Measurements from ENCODE around the gene PLA2G12A.

Gene PLA2G12A

DNA sequence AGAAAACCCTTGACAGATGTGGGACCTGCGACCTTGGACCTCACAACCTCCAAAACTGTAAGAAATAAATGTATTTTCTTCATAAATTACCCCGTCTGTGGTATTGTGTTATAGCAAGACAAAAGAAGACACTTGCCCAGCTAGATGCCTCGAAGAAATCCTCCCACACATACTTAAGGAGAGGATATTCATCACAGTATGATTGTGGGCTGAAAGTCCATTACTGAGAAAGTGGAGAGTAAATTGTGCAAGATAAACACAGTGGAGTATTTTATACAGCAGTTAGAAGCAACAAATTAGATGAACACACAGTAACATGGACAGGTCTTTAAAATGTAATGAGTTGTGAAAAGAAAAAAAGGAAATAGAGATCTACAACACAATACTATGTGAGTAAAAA lies 25.8 kb upstream of the PLA2G12A start:
- POLR2A ChIA-PET: no interaction called here
- no peaks in the 10 kb centered on the region for H3K9me3 ChIP-seq (ENCODE audit: control insufficient read depth, insufficient read depth, low read depth, low read length)
- TF ChIP-seq ZNF658 (tag by site-specific recombination; IDR thresholded peaks at IDR 0.05): no peak
- no peaks in the 10 kb centered on the region for H3K36me3 ChIP-seq (ENCODE audit: control insufficient read depth in 2 of 2, insufficient read depth in 1 of 2, low read length in 2 of 2)
- CTCF ChIA-PET: no interaction called here
- no peak overlapping the region for H3K27ac ChIP-seq (ENCODE audit: extremely low read depth, low read depth, low read length)
- H3K4me3 ChIP-seq (ENCODE audit: low read depth, low read length): no peak overlapping the region
- H3K4me1 ChIP-seq (ENCODE audit: control insufficient read depth, insufficient read depth, low read length): no peaks in the 10 kb centered on the region

DNA sequence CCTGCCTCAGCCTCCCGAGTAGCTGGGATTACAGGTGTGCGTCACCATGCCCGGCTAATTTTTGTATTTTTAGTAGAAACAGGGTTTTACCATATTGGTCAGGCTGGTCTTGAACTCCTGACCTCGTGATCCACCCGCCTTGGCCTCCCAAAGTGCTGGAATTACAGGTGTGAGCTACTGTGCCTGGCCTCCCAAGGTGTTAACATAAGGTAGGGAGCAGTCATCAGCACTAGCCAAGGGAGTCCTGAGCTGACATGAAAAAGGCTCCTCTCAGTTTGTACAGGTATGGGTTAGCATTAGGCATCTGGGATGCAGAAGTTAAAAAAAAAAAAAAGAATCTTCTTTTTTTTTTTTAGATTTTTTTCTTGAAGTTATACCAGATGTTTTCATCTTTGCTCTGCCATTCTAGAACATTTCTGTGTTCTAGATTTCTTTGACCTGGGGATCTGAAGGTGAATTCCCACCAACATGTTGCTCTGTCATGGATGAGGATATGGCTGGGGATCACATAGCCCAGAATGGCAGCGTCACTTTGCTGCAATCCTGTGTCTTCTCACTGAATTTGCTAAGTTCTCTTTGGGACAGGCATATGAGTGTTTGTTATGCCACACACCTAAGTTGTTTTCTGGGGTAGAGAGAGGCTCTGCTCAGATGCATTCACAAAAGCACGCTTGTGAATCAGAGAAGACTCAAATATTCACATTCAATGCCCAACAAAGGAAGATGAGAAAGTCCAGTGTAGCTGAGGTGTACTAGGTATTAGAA lies 24.4 kb upstream of the PLA2G12A start:
- no peaks in the 10 kb centered on the region for H3K9me3 ChIP-seq (ENCODE audit: control insufficient read depth, insufficient read depth, low read depth, low read length)
- TF ChIP-seq, protein P1, sequence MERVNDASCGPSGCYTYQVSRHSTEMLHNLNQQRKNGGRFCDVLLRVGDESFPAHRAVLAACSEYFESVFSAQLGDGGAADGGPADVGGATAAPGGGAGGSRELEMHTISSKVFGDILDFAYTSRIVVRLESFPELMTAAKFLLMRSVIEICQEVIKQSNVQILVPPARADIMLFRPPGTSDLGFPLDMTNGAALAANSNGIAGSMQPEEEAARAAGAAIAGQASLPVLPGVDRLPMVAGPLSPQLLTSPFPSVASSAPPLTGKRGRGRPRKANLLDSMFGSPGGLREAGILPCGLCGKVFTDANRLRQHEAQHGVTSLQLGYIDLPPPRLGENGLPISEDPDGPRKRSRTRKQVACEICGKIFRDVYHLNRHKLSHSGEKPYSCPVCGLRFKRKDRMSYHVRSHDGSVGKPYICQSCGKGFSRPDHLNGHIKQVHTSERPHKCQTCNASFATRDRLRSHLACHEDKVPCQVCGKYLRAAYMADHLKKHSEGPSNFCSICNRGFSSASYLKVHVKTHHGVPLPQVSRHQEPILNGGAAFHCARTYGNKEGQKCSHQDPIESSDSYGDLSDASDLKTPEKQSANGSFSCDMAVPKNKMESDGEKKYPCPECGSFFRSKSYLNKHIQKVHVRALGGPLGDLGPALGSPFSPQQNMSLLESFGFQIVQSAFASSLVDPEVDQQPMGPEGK (tag by site-specific recombination; IDR thresholded peaks at IDR 0.05): no peak
- TF ChIP-seq PRDM2 (tag by site-specific recombination; IDR thresholded peaks at IDR 0.05; ENCODE audit: borderline replicate concordance): no peak
- TF ChIP-seq ZNF544 (tag by site-specific recombination; IDR thresholded peaks at IDR 0.05): no peak
- TF ChIP-seq PRDM6 (tag by site-specific recombination; IDR thresholded peaks at IDR 0.05): no peak
- no peak for TF ChIP-seq ZNF624 (tag by site-specific recombination; IDR thresholded peaks at IDR 0.05)
- no peak for TF ChIP-seq ZNF558 (tag by site-specific recombination; IDR thresholded peaks at IDR 0.05)
- CTCF ChIA-PET: interaction anchor here (0.7 kb wide), 1 partner anchor 22 kb away, joined by 3 read pairs; no protein-coding TSS in a partner anchor
- no peaks in the 10 kb centered on the region for H3K4me1 ChIP-seq (ENCODE audit: control insufficient read depth, insufficient read depth, low read length)
- H3K4me3 ChIP-seq (ENCODE audit: low read depth, low read length): no peak overlapping the region
- H3K36me3 ChIP-seq (ENCODE audit: control insufficient read depth in 2 of 2, insufficient read depth in 1 of 2, low read length in 2 of 2): no peaks in the 10 kb centered on the region
- H3K27ac ChIP-seq (ENCODE audit: extremely low read depth, low read depth, low read length): no peak overlapping the region
- POLR2A ChIA-PET: no interaction called here

- POLR2A ChIA-PET: no interaction called here
- no peak overlapping the region for H3K4me3 ChIP-seq (ENCODE audit: low read depth, low read length)
- no peak overlapping the region for H3K27ac ChIP-seq (ENCODE audit: extremely low read depth, low read depth, low read length)
- CTCF ChIA-PET: no interaction called here
- H3K9me3 ChIP-seq (ENCODE audit: control insufficient read depth, insufficient read depth, low read depth, low read length): no peaks in the 10 kb centered on the region
- no peaks in the 10 kb centered on the region for H3K36me3 ChIP-seq (ENCODE audit: control insufficient read depth in 2 of 2, insufficient read depth in 1 of 2, low read length in 2 of 2)
- TF ChIP-seq ZNF311 (tag by site-specific recombination; IDR thresholded peaks at IDR 0.05; ENCODE audit: borderline replicate concordance) (no peak), GLI2 (tag by site-specific recombination; IDR thresholded peaks at IDR 0.05; ENCODE audit: borderline replicate concordance, low read depth) (no peak), ZNF473 (tag by site-specific recombination; IDR thresholded peaks at IDR 0.05) (no peak), ZNF658 (tag by site-specific recombination; IDR thresholded peaks at IDR 0.05) (no peak)
- no peaks in the 10 kb centered on the region for H3K4me1 ChIP-seq (ENCODE audit: control insufficient read depth, insufficient read depth, low read length)
Measured at GRCh38 chr4:109752525-109752924, 22.7 kb upstream of the PLA2G12A start.

Measured in HEK293 (cell line).